ENCODE results near the gene COPG2.

DNA sequence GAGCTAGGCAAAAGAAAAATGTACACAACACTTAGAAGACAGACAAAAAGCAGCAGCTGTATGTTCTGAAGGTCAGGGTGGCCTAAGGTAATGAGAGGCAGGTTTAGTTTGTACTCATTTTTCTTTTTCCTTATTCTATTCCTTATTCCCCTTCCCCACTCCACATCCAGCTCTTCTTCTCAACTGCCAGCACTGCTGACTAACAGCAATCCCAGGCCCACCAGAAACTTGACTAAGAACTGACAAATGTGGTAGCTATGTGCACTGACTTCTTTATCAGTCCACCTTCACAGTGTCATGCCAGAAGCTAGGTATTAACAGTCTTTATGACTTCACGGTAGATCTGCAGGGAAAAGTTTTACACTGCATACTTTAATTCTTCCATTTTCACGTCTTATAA lies 6.1 kb downstream of the COPG2 start:
- TF ChIP-seq, protein P1, sequence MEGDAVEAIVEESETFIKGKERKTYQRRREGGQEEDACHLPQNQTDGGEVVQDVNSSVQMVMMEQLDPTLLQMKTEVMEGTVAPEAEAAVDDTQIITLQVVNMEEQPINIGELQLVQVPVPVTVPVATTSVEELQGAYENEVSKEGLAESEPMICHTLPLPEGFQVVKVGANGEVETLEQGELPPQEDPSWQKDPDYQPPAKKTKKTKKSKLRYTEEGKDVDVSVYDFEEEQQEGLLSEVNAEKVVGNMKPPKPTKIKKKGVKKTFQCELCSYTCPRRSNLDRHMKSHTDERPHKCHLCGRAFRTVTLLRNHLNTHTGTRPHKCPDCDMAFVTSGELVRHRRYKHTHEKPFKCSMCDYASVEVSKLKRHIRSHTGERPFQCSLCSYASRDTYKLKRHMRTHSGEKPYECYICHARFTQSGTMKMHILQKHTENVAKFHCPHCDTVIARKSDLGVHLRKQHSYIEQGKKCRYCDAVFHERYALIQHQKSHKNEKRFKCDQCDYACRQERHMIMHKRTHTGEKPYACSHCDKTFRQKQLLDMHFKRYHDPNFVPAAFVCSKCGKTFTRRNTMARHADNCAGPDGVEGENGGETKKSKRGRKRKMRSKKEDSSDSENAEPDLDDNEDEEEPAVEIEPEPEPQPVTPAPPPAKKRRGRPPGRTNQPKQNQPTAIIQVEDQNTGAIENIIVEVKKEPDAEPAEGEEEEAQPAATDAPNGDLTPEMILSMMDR (IDR thresholded peaks at IDR 0.05; ENCODE audit: low read length): no peak
- no peak for TF ChIP-seq EZH2 (IDR thresholded peaks at IDR 0.05; ENCODE audit: borderline replicate concordance, low read length)

Data from OCI-LY1 (cell line).